Neural cell (in vitro differentiated cells): ENCODE results near the gene AFF3. TPM values are rescaled to one million over a fixed set of nuclear protein-coding genes. Genes with fewer than 3 reads are reported as not detected.

Experiments
- H2AFZ ChIP-seq: fragments of 200-600, 300-800 bp; sonication (generic), shearing (Covaris generic); 2 replicates; pipeline ENCODE4 v1.6.0; 2014; ENCODE audit warnings: low read depth, mild to moderate bottlenecking, antibody characterized with exemption, low read length, moderate library complexity
- H3F3A ChIP-seq: fragments of 200-600 bp; shearing (Covaris generic); 2 replicates; pipeline ENCODE4 v1.6.1; 2016; ENCODE audit warnings: mild to moderate bottlenecking, moderate library complexity, mixed read lengths, antibody characterized with exemption, low read length; ENCODE audit not compliant: insufficient read depth, poor library complexity, severe bottlenecking
- H3K27ac ChIP-seq: fragments of 200-600, 300-800 bp; sonication (generic), shearing (Covaris generic); 2 replicates; pipeline ENCODE4 v1.5.1; 2014; ENCODE audit warnings: mild to moderate bottlenecking, low read length, moderate library complexity
- H3K27me3 ChIP-seq: fragments of 300-800, 200-600 bp; sonication (generic), shearing (Covaris generic); 2 replicates; pipeline ENCODE4 v1.6.0; 2014; ENCODE audit warnings: mild to moderate bottlenecking, low read depth, low read length, moderate library complexity; ENCODE audit not compliant: insufficient read depth
- H3K36me3 ChIP-seq: fragments of 300-800, 200-600 bp; sonication (generic), shearing (Covaris generic); 2 replicates; pipeline ENCODE4 v1.5.1; 2014; ENCODE audit warnings: mild to moderate bottlenecking, antibody characterized with exemption, low read length, moderate library complexity; ENCODE audit not compliant: insufficient read depth
- H3K4me2 ChIP-seq: fragments of 300-800, 200-600 bp; sonication (generic), shearing (Covaris generic); 2 replicates; pipeline ENCODE4 v1.6.0; 2014; ENCODE audit warnings: mild to moderate bottlenecking, low read length
- H3K4me3 ChIP-seq: fragments of 300-800, 200-600 bp; sonication (generic), shearing (Covaris generic); 2 replicates; pipeline ENCODE4 v1.5.1; 2014; ENCODE audit warnings: mild to moderate bottlenecking, low read length, moderate library complexity
- H3K79me2 ChIP-seq: fragments of 200-600 bp; shearing (Covaris generic); replicated peaks from 2 replicates; pipeline ENCODE4 v1.6.0; 2014; ENCODE audit warnings: mild to moderate bottlenecking, low read length, moderate library complexity; ENCODE audit not compliant: insufficient read depth
- H3K9ac ChIP-seq: fragments of 300-800, 200-600 bp; sonication (generic), shearing (Covaris generic); 2 replicates; pipeline ENCODE4 v1.6.1; 2016; ENCODE audit warnings: mild to moderate bottlenecking, low read length, mixed read lengths
- H3K9me2 ChIP-seq: fragments of 200-600 bp; shearing (Covaris generic); 2 replicates; pipeline ENCODE4 v1.6.1; 2016; ENCODE audit warnings: mild to moderate bottlenecking, low read length, mixed read lengths; ENCODE audit not compliant: insufficient read depth
- H3K9me3 ChIP-seq: fragments of 200-600, 300-800 bp; sonication (generic), shearing (Covaris generic); 2 replicates; pipeline ENCODE4 v1.6.1; 2016; ENCODE audit warnings: mild to moderate bottlenecking, mixed run types, low read length, moderate library complexity, mixed read lengths
- H4K20me1 ChIP-seq: fragments of 200-600 bp; shearing (Covaris generic); 2 replicates; pipeline ENCODE4 v1.6.1; 2016; ENCODE audit warnings: mild to moderate bottlenecking, mixed run types; ENCODE audit not compliant: insufficient read depth
- CTCF ChIP-seq: fragments of 450-650 bp; IDR thresholded peaks from 2 replicates; pipeline ENCODE4 v1.5.1; 2014; ENCODE audit warnings: antibody characterized with exemption, mild to moderate bottlenecking, moderate library complexity; ENCODE audit not compliant: poor library complexity, severe bottlenecking
- EP300 ChIP-seq: fragments of 450-650 bp; conservative IDR thresholded peaks from 2 replicates; pipeline ENCODE4 v1.6.1; 2014; ENCODE audit warnings: antibody characterized with exemption, mild to moderate bottlenecking, moderate library complexity; ENCODE audit not compliant: poor library complexity, severe bottlenecking
- EZH2 ChIP-seq: fragments of 200-600, 300-800 bp; shearing (Covaris generic), sonication (generic); IDR thresholded peaks from 2 replicates; pipeline ENCODE4 v1.6.1; 2014; ENCODE audit warnings: antibody characterized with exemption, low read length, borderline replicate concordance, mild to moderate bottlenecking; ENCODE audit not compliant: insufficient read depth, poor library complexity, severe bottlenecking
- MXI1 ChIP-seq: fragments of 450-650 bp; conservative IDR thresholded peaks from 2 replicates; pipeline ENCODE4 v1.6.1; 2014; ENCODE audit warnings: antibody characterized with exemption, mild to moderate bottlenecking; ENCODE audit not compliant: poor library complexity, severe bottlenecking
- POLR2AphosphoS5 ChIP-seq: IDR thresholded peaks from 2 replicates; pipeline ENCODE4 v1.6.1; 2012
- RAD21 ChIP-seq: fragments of 450-650 bp; conservative IDR thresholded peaks from 2 replicates; pipeline ENCODE4 v1.6.1; 2014; ENCODE audit warnings: antibody characterized with exemption, mild to moderate bottlenecking, moderate library complexity
- REST ChIP-seq: IDR thresholded peaks from 2 replicates; pipeline ENCODE4 v1.6.1; 2012; ENCODE audit warnings: borderline replicate concordance
- SMC3 ChIP-seq: fragments of 450-650 bp; conservative IDR thresholded peaks from 2 replicates; pipeline ENCODE4 v1.6.1; 2014; ENCODE audit warnings: antibody characterized with exemption, mild to moderate bottlenecking, moderate library complexity; ENCODE audit not compliant: poor library complexity
- TAF1 ChIP-seq: IDR thresholded peaks from 2 replicates; pipeline ENCODE4 v1.6.1; 2012; ENCODE audit warnings: low read depth
- polyA plus RNA-seq: library from polyadenylated mRNA; depleted of rRNA; stranded (reverse); fragments of >200 nt; gene quantifications from 2 replicates; pipeline ENCODE4 v1.2.3, GENCODE V29; 2014

Gene AFF3
- polyA plus RNA-seq, 1 donor from 2014 or later, result 5.1 TPM

DNA sequence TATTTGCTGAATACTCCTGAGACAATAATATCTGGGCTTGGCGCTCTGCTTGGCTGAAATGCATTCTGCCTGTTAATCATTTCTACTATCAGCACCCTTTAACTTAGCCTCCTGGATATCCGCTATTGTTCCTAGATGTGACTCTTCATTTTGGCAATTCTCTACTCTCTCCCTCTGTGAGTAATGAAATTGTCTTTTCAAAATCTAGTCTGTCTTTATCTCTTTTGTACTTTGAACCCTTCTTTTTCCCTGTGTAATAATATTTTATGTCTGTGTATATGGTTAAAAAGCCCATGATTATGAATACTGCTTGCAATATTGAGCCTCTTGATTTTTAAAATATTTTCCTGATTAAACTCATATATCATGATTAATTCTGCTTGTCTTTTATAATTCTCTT, 646.4 kb downstream of the AFF3 start:
- no peaks in the 10 kb centered on the region for H3F3A ChIP-seq
- H3K4me3 ChIP-seq, result no peak overlapping the region
- H2AFZ ChIP-seq, result no peak overlapping the region
- TF ChIP-seq RAD21 (no peak), TAF1 (no peak), EP300 (no peak), SMC3 (no peak), REST (no peak), POLR2AphosphoS5 (no peak), MXI1 (no peak), CTCF (no peak), EZH2 (no peak)
- no peaks in the 10 kb centered on the region for H3K79me2 ChIP-seq
- no peak overlapping the region for H3K4me2 ChIP-seq
- H3K9me3 ChIP-seq, result no peaks in the 10 kb centered on the region
- H4K20me1 ChIP-seq, result no peaks in the 10 kb centered on the region
- no peak overlapping the region for H3K27ac ChIP-seq
- H3K9ac ChIP-seq, result no peak overlapping the region
- H3K36me3 ChIP-seq, result no peaks in the 10 kb centered on the region
- no peaks in the 10 kb centered on the region for H3K27me3 ChIP-seq
- no peaks in the 10 kb centered on the region for H3K9me2 ChIP-seq

Other genes with a start within 250 kb of the AFF3 start
- gene LONRF2, start 179.9 kb upstream of the AFF3 start, polyA plus RNA-seq, result 20.7 and 20.9 TPM in 2 replicates